Glutamatergic neuron (in vitro differentiated cells): ENCODE results near the gene GFRA1. TPM values are rescaled to one million over a fixed set of nuclear protein-coding genes. Genes with fewer than 3 reads are reported as not detected.

ENCODE experiments used
- DNase-seq: peaks from one replicate; pipeline ENCODE4 v3.0.0; 2022
- H3K27ac Mint-ChIP-seq: one replicate; pipeline ENCODE4 v1.8.0; 2020; ENCODE audit warnings: mild to moderate bottlenecking, mixed read lengths, inconsistent platforms; ENCODE audit not compliant: unreplicated experiment
- H3K27me3 Mint-ChIP-seq: one replicate; pipeline ENCODE4 v1.8.0; 2020; ENCODE audit warnings: mild to moderate bottlenecking, moderate library complexity, mixed read lengths, inconsistent platforms; ENCODE audit not compliant: unreplicated experiment
- H3K36me3 Mint-ChIP-seq: one replicate; pipeline ENCODE4 v1.8.0; 2020; ENCODE audit warnings: mild to moderate bottlenecking, mixed read lengths, inconsistent platforms; ENCODE audit not compliant: unreplicated experiment
- H3K4me1 Mint-ChIP-seq: one replicate; pipeline ENCODE4 v1.8.0; 2020; ENCODE audit warnings: mild to moderate bottlenecking, low read depth, mixed read lengths, inconsistent platforms; ENCODE audit not compliant: unreplicated experiment
- H3K4me3 Mint-ChIP-seq: one replicate; pipeline ENCODE4 v1.8.0; 2020; ENCODE audit warnings: mild to moderate bottlenecking, mixed read lengths, inconsistent platforms; ENCODE audit not compliant: unreplicated experiment
- H3K9me3 Mint-ChIP-seq: one replicate; pipeline ENCODE4 v1.8.0; 2020; ENCODE audit warnings: mild to moderate bottlenecking, moderate library complexity, mixed read lengths, inconsistent platforms; ENCODE audit not compliant: unreplicated experiment
- CTCF ChIP-seq: fragments of 200-600 bp; sonication (generic); IDR thresholded peaks from one replicate; pipeline ENCODE4 v1.5.0; 2021; ENCODE audit not compliant: partially characterized antibody, unreplicated experiment
- total RNA-seq: library from RNA; stranded (reverse); fragmentation: NEBNext Ultra II Directional; extraction: Animal tissue kit (Norgen Biotek cat#: 25700); gene quantifications from one replicate; pipeline ENCODE4 v1.2.1, GENCODE V29; 2021; ENCODE audit not compliant: unreplicated experiment

Gene GFRA1
- total RNA-seq, 1 donor from 2014 or later, result 347 TPM

GRCh38 chr10:116076621-116077020 is 196.4 kb downstream of the GFRA1 start:
- no peak for DNase-seq
- peaks cover 23% of the 10 kb centered on the region for H3K27me3 Mint-ChIP-seq
- TF ChIP-seq CTCF, result no peak
- H3K4me1 Mint-ChIP-seq, result peaks cover 55% of the 10 kb centered on the region
- H3K4me3 Mint-ChIP-seq, result no peak overlapping the region
- peaks cover 7% of the 10 kb centered on the region for H3K36me3 Mint-ChIP-seq
- H3K27ac Mint-ChIP-seq, result peak overlapping the region; percentile 38
- H3K9me3 Mint-ChIP-seq, result peaks cover 36% of the 10 kb centered on the region

GRCh38 chr10:116073510-116073909 is 199.5 kb downstream of the GFRA1 start:
- peaks cover 18% of the 10 kb centered on the region for H3K27me3 Mint-ChIP-seq
- no peak for TF ChIP-seq CTCF
- H3K4me1 Mint-ChIP-seq, result peaks cover 71% of the 10 kb centered on the region
- no peaks in the 10 kb centered on the region for H3K36me3 Mint-ChIP-seq
- peak overlapping the region; percentile 73 for H3K4me3 Mint-ChIP-seq
- peak overlapping the region; percentile 90 for H3K27ac Mint-ChIP-seq
- peaks cover 30% of the 10 kb centered on the region for H3K9me3 Mint-ChIP-seq
- DNase-seq, result no peak

GRCh38 chr10:116073001-116073400 is 200.0 kb downstream of the GFRA1 start:
- Mint-ChIP-seq H3K27me3 (peaks cover 20% of the 10 kb centered on the region), H3K4me3 (peak overlapping the region; percentile 73), H3K36me3 (no peaks in the 10 kb centered on the region), H3K9me3 (peaks cover 32% of the 10 kb centered on the region), H3K27ac (peak overlapping the region; percentile 90), H3K4me1 (peaks cover 72% of the 10 kb centered on the region)
- TF ChIP-seq CTCF, result no peak
- peak; percentile 47 for DNase-seq

GRCh38 chr10:116071453-116072148 is 201.4 kb downstream of the GFRA1 start:
- DNase-seq, result no peak
- peak overlapping the region; percentile 75 for H3K27ac Mint-ChIP-seq
- peaks cover 16% of the 10 kb centered on the region for H3K27me3 Mint-ChIP-seq
- H3K9me3 Mint-ChIP-seq, result peaks cover 29% of the 10 kb centered on the region
- no peaks in the 10 kb centered on the region for H3K36me3 Mint-ChIP-seq
- peaks cover 67% of the 10 kb centered on the region for H3K4me1 Mint-ChIP-seq
- peak overlapping the region; percentile 46 for H3K4me3 Mint-ChIP-seq
- no peak for TF ChIP-seq CTCF

GRCh38 chr10:116070743-116071320 is 202.2 kb downstream of the GFRA1 start:
- no peaks in the 10 kb centered on the region for H3K36me3 Mint-ChIP-seq
- H3K27ac Mint-ChIP-seq, result peak overlapping the region; percentile 17
- no peak overlapping the region for H3K4me3 Mint-ChIP-seq
- peaks cover 62% of the 10 kb centered on the region for H3K4me1 Mint-ChIP-seq
- no peak for TF ChIP-seq CTCF
- no peak for DNase-seq
- peaks cover 27% of the 10 kb centered on the region for H3K9me3 Mint-ChIP-seq
- H3K27me3 Mint-ChIP-seq, result peaks cover 16% of the 10 kb centered on the region
